K562 (cell line): ENCODE data around the gene OSGIN1.

Experiments used
- ATF1 ChIP-seq, 2 experiments: fragments of 450-650 bp in 1 of 2; IDR thresholded peaks; 2 replicates each; pipeline ENCODE4 v1.6.1; 2016; ENCODE audit warnings: missing compliant biosample characterization in 1 of 2, missing genetic modification characterization in 1 of 2
- BDP1 ChIP-seq: IDR thresholded peaks from 3 replicates; pipeline ENCODE4 v1.6.1; 2011; ENCODE audit not compliant: insufficient read length, insufficient read depth
- CTCF ChIP-seq, 3 experiments: IDR thresholded peaks in 2 of 3; conservative IDR thresholded peaks in 1 of 3; 2 replicates each; pipeline ENCODE4 v1.5.1; 2011 to 2012; ENCODE audit warnings: low read length in 3 of 3, mild to moderate bottlenecking in 3 of 3, control low read depth in 2 of 3, improper control_type of control experiment in 1 of 3, inconsistent platforms in 1 of 3, low read depth in 1 of 3, mixed read lengths in 1 of 3, moderate library complexity in 1 of 3; ENCODE audit not compliant: insufficient read depth in 2 of 3
- FOS ChIP-seq: IDR thresholded peaks from 3 replicates; pipeline ENCODE4 v1.6.1; 2011; ENCODE audit not compliant: insufficient read length; ENCODE audit errors: extremely low read depth
- FOSL1 ChIP-seq: fragments of 200-800 bp; sonication (Bioruptor generic); conservative IDR thresholded peaks from 2 replicates; pipeline ENCODE4 v1.6.1; 2016; ENCODE audit warnings: missing genetic modification characterization, missing compliant biosample characterization
- HNRNPK ChIP-seq: fragments of 200-400 bp; formaldehyde crosslinking; IDR thresholded peaks from one replicate; pipeline ENCODE4 v1.6.1; 2018; ENCODE audit warnings: mild to moderate bottlenecking, low read depth, low read length; ENCODE audit not compliant: poor library complexity, severe bottlenecking
- JUN ChIP-seq, 2 experiments: sonication (generic) in 1 of 2; formaldehyde crosslinking in 1 of 2; IDR thresholded peaks; 2 replicates each; pipeline versions ENCODE4 v1.6.1 to v1.8.0; 2012 to 2022; ENCODE audit warnings: borderline replicate concordance in 2 of 2, mild to moderate bottlenecking in 2 of 2, improper control_type of control experiment in 1 of 2, low read depth in 1 of 2, low read length in 1 of 2, missing genetic modification reagents in 1 of 2
- KAT2B ChIP-seq: IDR thresholded peaks from one replicate; pipeline ENCODE4 v1.6.1; 2012; ENCODE audit warnings: low read depth, mild to moderate bottlenecking, control low read depth, inconsistent platforms, low read length, moderate library complexity
- MXI1 ChIP-seq: IDR thresholded peaks from 2 replicates; pipeline ENCODE4 v1.6.1; 2011; ENCODE audit warnings: low read depth, mild to moderate bottlenecking, improper control_type of control experiment, low read length
- NFATC3 ChIP-seq: fragments of 450-650 bp; IDR thresholded peaks from 2 replicates; pipeline ENCODE4 v1.6.1; 2017; ENCODE audit warnings: mild to moderate bottlenecking
- POLR2A ChIP-seq: fragments of 450-650 bp; conservative IDR thresholded peaks from 2 replicates; pipeline ENCODE4 v1.6.1; 2016
- RAD21 ChIP-seq, 2 experiments: fragments of 250-450 bp in 1 of 2; fragments of 450-650 bp in 1 of 2; sonication (Bioruptor Pico) in 1 of 2; formaldehyde crosslinking in 1 of 2; IDR thresholded peaks in 1 of 2; conservative IDR thresholded peaks in 1 of 2; 2 replicates each; pipeline versions ENCODE4 v1.4.0 to v1.8.0; 2020 to 2022; ENCODE audit warnings: mild to moderate bottlenecking in 2 of 2, moderate library complexity in 1 of 2
- RBM39 ChIP-seq: fragments of 200-400 bp; formaldehyde crosslinking; optimal IDR thresholded peaks from 2 replicates; pipeline ENCODE3; 2018; ENCODE audit warnings: low read depth, low read length
- ZNF696 ChIP-seq: fragments of 250-450 bp; sonication (Bioruptor Pico); conservative IDR thresholded peaks from 2 replicates; pipeline ENCODE4 v1.4.0; 2020; ENCODE audit warnings: mild to moderate bottlenecking, moderate library complexity

GRCh38 chr16:83947642-83948234 is 5.3 kb upstream of the OSGIN1 start:
- TF ChIP-seq JUN (IDR thresholded peaks at IDR 0.05; ENCODE audit: borderline replicate concordance, low read depth, low read length) (no peak), JUN (CRISPR knock-in tag; IDR thresholded peaks at IDR 0.05; ENCODE audit: borderline replicate concordance) (no peak), FOS (no peak), ZNF696 (CRISPR knock-in tag) (no peak), POLR2A (no peak), ATF1 (CRISPR knock-in tag; IDR thresholded peaks at IDR 0.05) (no peak), ATF1 (tag; IDR thresholded peaks at IDR 0.05) (no peak), NFATC3 (no peak), CTCF (IDR thresholded peaks at IDR 0.05 in 2 of 3, conservative IDR thresholded peaks at IDR 0.05 in 1 of 3; ENCODE audit: insufficient read depth in 2 of 3, low read depth in 1 of 3, low read length in 3 of 3) (no peak), BDP1 (no peak), RAD21 (CRISPR knock-in tag; conservative IDR thresholded peaks at IDR 0.05 in 1 of 2, IDR thresholded peaks at IDR 0.05 in 1 of 2) (no peak), KAT2B (no peak), HNRNPK (no peak), RBM39 (no peak), MXI1 (no peak), FOSL1 (no peak)
